HCT116 (cell line): ENCODE results near the gene HOXC6. TPM values are rescaled to one million over a fixed set of nuclear protein-coding genes. Genes with fewer than 3 reads are reported as not detected.

Source experiments
- ATAC-seq: fragments of 200-7000 bp; cut with Tn5 transposase; 2 replicates; pipeline ENCODE4 v1.9.1; 2020; ENCODE audit warnings: mild to moderate bottlenecking, moderate library complexity
- BruUV-seq: library from RNA; stranded (reverse); fragments of 400-500 nt; replicated peaks from 2 replicates; lab custom pipeline; 2021; lab: Mats Ljungman, UMichigan
- CTCF ChIA-PET: fragments of 300-600 bp; sonication (Branson Sonifier 250); formaldehyde crosslinking; loops from one replicate; lab custom pipeline; 2021; ENCODE audit warnings: antibody characterized with exemption; lab: Charles Lee
- POLR2A ChIA-PET: fragments of 300-600, 350-600 bp; sonication (Branson Sonifier 250); formaldehyde crosslinking; loops from one replicate; lab custom pipeline; 2021; ENCODE audit warnings: antibody characterized with exemption; lab: Charles Lee
- RAD21 ChIA-PET, 2 experiments: fragments of 300-600 bp; sonication (Branson Sonifier 250); formaldehyde crosslinking; loops; one replicate each; lab custom pipeline; 2023; ENCODE audit warnings: low total read pairs in 2 of 2; ENCODE audit not compliant: uncharacterized antibody in 2 of 2, unreplicated experiment in 2 of 2, low non-redundant PET in 1 of 2; lab: Charles Lee
- DNase-seq: peaks from one replicate; pipeline ENCODE4 v3.0.0-alpha.2; 2010; ENCODE audit warnings: low read depth, low spot score
- H2AFZ ChIP-seq: fragments of 200-600 bp; shearing (Covaris generic), sonication (generic); 2 replicates; pipeline ENCODE4 v1.6.1; 2017; ENCODE audit warnings: low read depth, mixed run types, mixed read lengths, antibody characterized with exemption, low read length; ENCODE audit not compliant: poor library complexity, severe bottlenecking
- H3K27ac ChIP-seq: 2 replicates; pipeline ENCODE4 v1.5.1; 2012; ENCODE audit warnings: low read depth, low read length
- H3K27me3 ChIP-seq: fragments of 200-600 bp; sonication (generic); 2 replicates; pipeline ENCODE4 v1.6.1; 2016; ENCODE audit warnings: mixed run types, low read length, mixed read lengths; ENCODE audit not compliant: insufficient read depth
- H3K36me3 ChIP-seq, 2 experiments: fragments of 200-500 bp in 1 of 2; fragments of 200-600 bp in 1 of 2; sonication (Bioruptor generic) in 1 of 2; sonication (generic) in 1 of 2; 2 replicates each; pipeline versions ENCODE4 v1.5.1 to v1.6.1; 2014 to 2016; ENCODE audit warnings: low read length in 2 of 2, inconsistent platforms in 1 of 2, mixed read lengths in 1 of 2, mixed run types in 1 of 2; ENCODE audit not compliant: insufficient read depth in 2 of 2, control insufficient read depth in 1 of 2
- H3K4me1 ChIP-seq, 2 experiments: fragments of 200-600 bp in 1 of 2; sonication (generic) in 1 of 2; 2 replicates each; pipeline versions ENCODE4 v1.5.1 to v1.6.1; 2012 to 2017; ENCODE audit warnings: low read length in 2 of 2, inconsistent platforms in 1 of 2, mild to moderate bottlenecking in 1 of 2, mixed read lengths in 1 of 2, mixed run types in 1 of 2, moderate library complexity in 1 of 2; ENCODE audit not compliant: insufficient read depth in 2 of 2, control insufficient read depth in 1 of 2
- H3K4me2 ChIP-seq: fragments of 200-600 bp; sonication (generic); 2 replicates; pipeline ENCODE4 v1.6.1; 2017; ENCODE audit warnings: mixed run types, low read length, mixed read lengths
- H3K4me3 ChIP-seq, 2 experiments: fragments of 200-600 bp in 1 of 2; sonication (generic) in 1 of 2; replicated peaks in 1 of 2; 2 replicates each; pipeline ENCODE4 v1.5.1; 2011 to 2016; ENCODE audit warnings: low read length in 2 of 2, control low read depth in 1 of 2, low read depth in 1 of 2, mild to moderate bottlenecking in 1 of 2, mixed read lengths in 1 of 2, mixed run types in 1 of 2
- H3K79me2 ChIP-seq: fragments of 200-600 bp; sonication (generic); 2 replicates; pipeline ENCODE4 v1.6.1; 2017; ENCODE audit warnings: mild to moderate bottlenecking, mixed run types, low read length, moderate library complexity, mixed read lengths; ENCODE audit not compliant: insufficient read depth
- H3K9ac ChIP-seq: fragments of 200-600 bp; sonication (generic); 2 replicates; pipeline ENCODE4 v1.6.1; 2016; ENCODE audit warnings: low read length, mixed read lengths
- H3K9me2 ChIP-seq: fragments of 200-600 bp; sonication (generic), shearing (Covaris generic); 2 replicates; pipeline ENCODE4 v1.6.1; 2017; ENCODE audit warnings: mixed run types, mild to moderate bottlenecking, moderate library complexity; ENCODE audit not compliant: insufficient read depth
- H3K9me3 ChIP-seq, 2 experiments: fragments of 200-500 bp in 1 of 2; fragments of 200-600 bp in 1 of 2; sonication (Bioruptor generic) in 1 of 2; sonication (generic) in 1 of 2; 2 replicates each; pipeline ENCODE4 v1.6.1; 2014 to 2017; ENCODE audit warnings: low read length in 2 of 2, mixed read lengths in 2 of 2, inconsistent platforms in 1 of 2, low read depth in 1 of 2, mild to moderate bottlenecking in 1 of 2, mixed run types in 1 of 2, moderate library complexity in 1 of 2; ENCODE audit not compliant: control insufficient read depth in 1 of 2, insufficient read depth in 1 of 2
- H4K20me1 ChIP-seq: fragments of 200-600 bp; sonication (generic), shearing (Covaris generic); 2 replicates; pipeline ENCODE4 v1.6.1; 2017; ENCODE audit warnings: mixed run types, mild to moderate bottlenecking, moderate library complexity; ENCODE audit not compliant: insufficient read depth
- CBX3 ChIP-seq: IDR thresholded peaks from 2 replicates; pipeline ENCODE4 v1.6.1; 2012; ENCODE audit warnings: low read depth
- EZH2 ChIP-seq: fragments of 200-600 bp; sonication (generic); IDR thresholded peaks from 2 replicates; pipeline ENCODE4 v1.6.1; 2017; ENCODE audit warnings: antibody characterized with exemption, mixed run types
- JUND ChIP-seq: IDR thresholded peaks from 2 replicates; pipeline ENCODE4 v1.6.1; 2012
- POLR2A ChIP-seq: IDR thresholded peaks from 2 replicates; pipeline ENCODE4 v1.7.0; 2011; ENCODE audit warnings: borderline replicate concordance; ENCODE audit not compliant: insufficient read depth, insufficient read length; ENCODE audit errors: extremely low read depth
- POLR2AphosphoS5 ChIP-seq: IDR thresholded peaks from 2 replicates; pipeline ENCODE4 v1.6.1; 2011; ENCODE audit warnings: mild to moderate bottlenecking, low read depth, low read length, moderate library complexity
- RAD21 ChIP-seq: IDR thresholded peaks from 2 replicates; pipeline ENCODE4 v1.6.1; 2012; ENCODE audit warnings: low read depth, mild to moderate bottlenecking
- SRF ChIP-seq: IDR thresholded peaks from 2 replicates; pipeline ENCODE4 v1.6.1; 2012; ENCODE audit warnings: low read depth
- TCF7L2 ChIP-seq: IDR thresholded peaks from 2 replicates; pipeline ENCODE4 v1.7.0; 2011; ENCODE audit warnings: borderline replicate concordance, inconsistent platforms; ENCODE audit not compliant: insufficient read depth, insufficient read length; ENCODE audit errors: extremely low read depth
- ZFX ChIP-seq: fragments of 450-650 bp; IDR thresholded peaks from 2 replicates; pipeline ENCODE4 v1.6.1; 2017
- intact Hi-C: fragments of 100-400 bp; cut with micrococcal nuclease; formaldehyde crosslinking; loops from 2 replicates; pipeline ENCODE4 v1.10.0; 2022
- total RNA-seq: library from RNA; stranded (reverse); gene quantifications from one replicate; pipeline ENCODE4 v1.2.1, GENCODE V29; 2021; ENCODE audit not compliant: unreplicated experiment
- TF ChIP-seq, protein P1 (sequence below): IDR thresholded peaks from 2 replicates; pipeline ENCODE4 v1.6.1; 2012
- TF ChIP-seq, protein P2 (sequence below): IDR thresholded peaks from 2 replicates; pipeline ENCODE4 v1.6.1; 2012; ENCODE audit warnings: low read depth
- TF ChIP-seq, protein P3 (sequence below), 3 experiments: fragments of 200-600 bp in 1 of 3; sonication (generic) in 1 of 3; IDR thresholded peaks in 2 of 3; conservative IDR thresholded peaks in 1 of 3; 2 replicates each; pipeline ENCODE4 v1.5.1; 2012 to 2017; ENCODE audit warnings: low read depth in 2 of 3, low read length in 2 of 3, antibody characterized with exemption in 1 of 3, borderline replicate concordance in 1 of 3, control low read depth in 1 of 3, mild to moderate bottlenecking in 1 of 3, mixed read lengths in 1 of 3, mixed run types in 1 of 3, moderate library complexity in 1 of 3; ENCODE audit not compliant: insufficient read depth in 1 of 3

The HOXC6 gene
- total RNA-seq, 1 experiment from 2014 or later, result 3.1 TPM

DNA sequence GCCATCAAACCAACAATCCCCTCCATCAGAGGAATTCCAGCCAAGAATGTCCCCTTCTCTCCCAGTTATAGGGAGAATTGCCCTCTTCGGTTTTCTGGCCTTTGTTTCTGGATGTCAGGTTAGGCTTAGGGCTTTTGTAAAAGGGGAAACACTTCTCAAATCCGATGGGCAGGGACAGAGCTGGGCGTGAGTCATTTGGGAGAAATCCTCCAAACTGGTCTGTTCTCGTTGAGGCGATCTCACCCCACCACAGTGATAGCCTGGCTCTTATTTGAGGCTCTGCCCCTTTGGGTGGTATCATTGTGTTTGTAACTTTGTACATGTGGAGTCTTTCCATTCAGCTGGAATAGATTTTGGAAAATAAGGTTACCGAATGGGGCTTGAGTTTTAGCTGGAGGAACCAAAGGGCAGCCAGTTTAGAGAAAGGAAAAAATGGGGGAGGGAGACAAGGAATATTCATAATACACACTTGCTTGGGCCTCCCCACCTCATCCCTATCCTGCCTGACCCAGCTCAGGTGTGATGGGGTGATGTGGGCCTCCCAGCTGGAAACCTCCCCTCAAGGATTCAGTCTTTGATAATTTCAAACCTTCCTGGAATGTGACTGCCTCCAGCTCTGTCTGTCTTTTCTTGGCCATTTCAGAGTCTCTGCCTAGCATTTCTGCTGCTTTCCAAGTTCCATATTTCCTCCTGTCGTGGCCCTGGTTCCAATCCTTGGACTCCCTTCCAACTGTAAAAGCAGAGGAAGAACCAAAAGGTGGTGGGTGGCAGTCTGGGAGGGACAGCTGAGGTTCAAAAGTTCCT is 32.9 kb downstream of the HOXC6 start:
- H3K9ac ChIP-seq, result no peak overlapping the region
- H3K9me2 ChIP-seq, result no peaks in the 10 kb centered on the region
- no TSS peak for BruUV-seq
- no peak overlapping the region for H2AFZ ChIP-seq
- TF ChIP-seq CBX3 (no peak), JUND (no peak), POLR2AphosphoS5 (no peak), EZH2 (no peak), RAD21 (no peak), ZFX (no peak), POLR2A (no peak), SRF (no peak), TCF7L2 (no peak)
- TF ChIP-seq, protein P1, sequence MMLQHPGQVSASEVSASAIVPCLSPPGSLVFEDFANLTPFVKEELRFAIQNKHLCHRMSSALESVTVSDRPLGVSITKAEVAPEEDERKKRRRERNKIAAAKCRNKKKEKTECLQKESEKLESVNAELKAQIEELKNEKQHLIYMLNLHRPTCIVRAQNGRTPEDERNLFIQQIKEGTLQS, result no peak
- TF ChIP-seq, protein P2, sequence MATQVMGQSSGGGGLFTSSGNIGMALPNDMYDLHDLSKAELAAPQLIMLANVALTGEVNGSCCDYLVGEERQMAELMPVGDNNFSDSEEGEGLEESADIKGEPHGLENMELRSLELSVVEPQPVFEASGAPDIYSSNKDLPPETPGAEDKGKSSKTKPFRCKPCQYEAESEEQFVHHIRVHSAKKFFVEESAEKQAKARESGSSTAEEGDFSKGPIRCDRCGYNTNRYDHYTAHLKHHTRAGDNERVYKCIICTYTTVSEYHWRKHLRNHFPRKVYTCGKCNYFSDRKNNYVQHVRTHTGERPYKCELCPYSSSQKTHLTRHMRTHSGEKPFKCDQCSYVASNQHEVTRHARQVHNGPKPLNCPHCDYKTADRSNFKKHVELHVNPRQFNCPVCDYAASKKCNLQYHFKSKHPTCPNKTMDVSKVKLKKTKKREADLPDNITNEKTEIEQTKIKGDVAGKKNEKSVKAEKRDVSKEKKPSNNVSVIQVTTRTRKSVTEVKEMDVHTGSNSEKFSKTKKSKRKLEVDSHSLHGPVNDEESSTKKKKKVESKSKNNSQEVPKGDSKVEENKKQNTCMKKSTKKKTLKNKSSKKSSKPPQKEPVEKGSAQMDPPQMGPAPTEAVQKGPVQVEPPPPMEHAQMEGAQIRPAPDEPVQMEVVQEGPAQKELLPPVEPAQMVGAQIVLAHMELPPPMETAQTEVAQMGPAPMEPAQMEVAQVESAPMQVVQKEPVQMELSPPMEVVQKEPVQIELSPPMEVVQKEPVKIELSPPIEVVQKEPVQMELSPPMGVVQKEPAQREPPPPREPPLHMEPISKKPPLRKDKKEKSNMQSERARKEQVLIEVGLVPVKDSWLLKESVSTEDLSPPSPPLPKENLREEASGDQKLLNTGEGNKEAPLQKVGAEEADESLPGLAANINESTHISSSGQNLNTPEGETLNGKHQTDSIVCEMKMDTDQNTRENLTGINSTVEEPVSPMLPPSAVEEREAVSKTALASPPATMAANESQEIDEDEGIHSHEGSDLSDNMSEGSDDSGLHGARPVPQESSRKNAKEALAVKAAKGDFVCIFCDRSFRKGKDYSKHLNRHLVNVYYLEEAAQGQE, result no peak
- TF ChIP-seq, protein P3, sequence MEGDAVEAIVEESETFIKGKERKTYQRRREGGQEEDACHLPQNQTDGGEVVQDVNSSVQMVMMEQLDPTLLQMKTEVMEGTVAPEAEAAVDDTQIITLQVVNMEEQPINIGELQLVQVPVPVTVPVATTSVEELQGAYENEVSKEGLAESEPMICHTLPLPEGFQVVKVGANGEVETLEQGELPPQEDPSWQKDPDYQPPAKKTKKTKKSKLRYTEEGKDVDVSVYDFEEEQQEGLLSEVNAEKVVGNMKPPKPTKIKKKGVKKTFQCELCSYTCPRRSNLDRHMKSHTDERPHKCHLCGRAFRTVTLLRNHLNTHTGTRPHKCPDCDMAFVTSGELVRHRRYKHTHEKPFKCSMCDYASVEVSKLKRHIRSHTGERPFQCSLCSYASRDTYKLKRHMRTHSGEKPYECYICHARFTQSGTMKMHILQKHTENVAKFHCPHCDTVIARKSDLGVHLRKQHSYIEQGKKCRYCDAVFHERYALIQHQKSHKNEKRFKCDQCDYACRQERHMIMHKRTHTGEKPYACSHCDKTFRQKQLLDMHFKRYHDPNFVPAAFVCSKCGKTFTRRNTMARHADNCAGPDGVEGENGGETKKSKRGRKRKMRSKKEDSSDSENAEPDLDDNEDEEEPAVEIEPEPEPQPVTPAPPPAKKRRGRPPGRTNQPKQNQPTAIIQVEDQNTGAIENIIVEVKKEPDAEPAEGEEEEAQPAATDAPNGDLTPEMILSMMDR (IDR thresholded peaks at IDR 0.05 in 2 of 3, conservative IDR thresholded peaks at IDR 0.05 in 1 of 3; ENCODE audit: borderline replicate concordance in 1 of 3, insufficient read depth in 1 of 3, low read depth in 2 of 3, low read length in 2 of 3), result no peak
- H3K27me3 ChIP-seq, result peaks cover 11% of the 10 kb centered on the region
- ChIA-PET RAD21 (no interaction called here), POLR2A (no interaction called here), CTCF (no interaction called here)
- no peak overlapping the region for H3K27ac ChIP-seq
- no peaks in the 10 kb centered on the region for H3K9me3 ChIP-seq
- DNase-seq (no peak), ATAC-seq (no peak)
- no peaks in the 10 kb centered on the region for H3K36me3 ChIP-seq
- no peaks in the 10 kb centered on the region for H3K79me2 ChIP-seq
- no peak overlapping the region for H3K4me3 ChIP-seq
- H3K4me1 ChIP-seq, result no peaks in the 10 kb centered on the region
- H3K4me2 ChIP-seq, result no peak overlapping the region
- intact Hi-C loops, result no loop called here
- no peaks in the 10 kb centered on the region for H4K20me1 ChIP-seq
